ENCODE data around the gene IL23A. TPM values are rescaled to one million over a fixed set of nuclear protein-coding genes. Genes with fewer than 3 reads are reported as not detected.

Gene IL23A
- total and polyA plus RNA-seq, 2 of the 13 experiments (the other 11 are each of a cell fraction or from before 2014, with no cell fraction given), result 0.33 to 0.35 TPM

DNA sequence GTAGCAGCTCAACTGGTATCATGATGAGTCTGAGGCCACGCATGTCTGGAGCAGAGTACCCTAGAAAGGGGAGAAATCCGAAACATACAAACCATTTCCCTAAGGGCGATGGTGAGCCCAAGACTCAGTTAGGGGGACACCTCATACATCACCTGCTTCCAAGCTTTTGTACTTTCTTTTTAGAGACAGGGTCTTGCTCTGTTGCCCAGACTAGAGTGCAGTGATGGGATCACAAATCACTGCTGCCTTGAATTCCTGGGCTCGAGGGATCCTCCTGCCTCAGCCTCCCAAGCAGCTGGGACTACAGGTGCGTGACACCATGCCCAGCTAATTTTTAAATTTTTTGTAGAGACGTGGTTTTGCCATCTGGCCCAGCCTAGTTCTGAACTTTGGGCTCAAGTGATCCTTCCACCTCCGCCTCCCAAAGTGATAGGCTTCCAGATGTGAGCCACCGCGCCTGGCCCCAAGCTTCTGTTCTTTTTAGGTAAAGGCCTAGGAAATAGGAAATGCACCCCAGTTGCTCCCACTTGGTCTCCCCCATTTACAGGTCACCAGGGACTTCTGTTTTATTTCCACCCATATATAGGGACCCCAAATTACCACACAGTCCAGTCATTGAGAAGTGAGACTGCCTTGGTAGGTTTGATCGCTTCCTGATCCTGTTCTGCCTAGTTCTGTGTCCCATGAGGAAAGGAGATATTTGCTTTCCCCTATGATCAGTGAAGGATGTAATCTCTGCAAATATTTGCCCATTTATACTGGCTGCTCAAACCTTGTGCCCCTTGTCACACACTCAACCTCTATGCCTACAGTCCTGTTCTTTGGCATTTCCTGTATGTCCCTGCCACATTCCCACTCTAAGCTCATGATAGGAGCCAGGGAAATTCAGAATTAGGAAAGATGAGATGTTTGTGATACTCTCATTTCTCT, 23.7 kb downstream of the IL23A start, which contains the start of gene APOF (continued):
- TF ChIP-seq MNT (IDR thresholded peaks at IDR 0.05) (no peak), GATA4 (IDR thresholded peaks at IDR 0.05; ENCODE audit: borderline replicate concordance, low read depth) (no peak), ZSCAN30 (CRISPR knock-in tag; IDR thresholded peaks at IDR 0.05) (no peak), FOXC1 (CRISPR knock-in tag; IDR thresholded peaks at IDR 0.05; ENCODE audit: borderline replicate concordance) (no peak), MIXL1 (CRISPR knock-in tag; IDR thresholded peaks at IDR 0.05) (peak; percentile 88), BCLAF1 (IDR thresholded peaks at IDR 0.05) (no peak), ZNF296 (CRISPR knock-in tag; conservative IDR thresholded peaks at IDR 0.05) (no peak), PLSCR1 (CRISPR knock-in tag; IDR thresholded peaks at IDR 0.05; ENCODE audit: borderline replicate concordance) (no peak), AGO2 (optimal IDR thresholded peaks at IDR 0.05; ENCODE audit: low read depth, low read length) (no peak), RNF219 (CRISPR knock-in tag; IDR thresholded peaks at IDR 0.05) (no peak), AGO1 (IDR thresholded peaks at IDR 0.05; ENCODE audit: low read depth, low read length, poor library complexity, severe bottlenecking) (no peak), ESRRA (CRISPR knock-in tag; IDR thresholded peaks at IDR 0.05; ENCODE audit: low read depth) (no peak; the same call in 1 of the 2 replicates), TCF7 (IDR thresholded peaks at IDR 0.05; ENCODE audit: low read depth) (peak; percentile 68), ZNF224 (CRISPR knock-in tag; IDR thresholded peaks at IDR 0.05) (no peak), CENPT (CRISPR knock-in tag; IDR thresholded peaks at IDR 0.05; ENCODE audit: low read depth) (no peak), ZNF598 (CRISPR knock-in tag; IDR thresholded peaks at IDR 0.05; ENCODE audit: borderline replicate concordance) (no peak), RARA (CRISPR knock-in tag; IDR thresholded peaks at IDR 0.05) (peak; percentile 77), ZBTB39 (CRISPR knock-in tag; IDR thresholded peaks at IDR 0.05) (no peak), NFIB (CRISPR knock-in tag; IDR thresholded peaks at IDR 0.05; ENCODE audit: borderline replicate concordance) (no peak)

Data from HepG2 (cell line).